MM.1S (cell line): Measurements from ENCODE around the gene HAPLN2.

Experiments
- EZH2 ChIP-seq: fragments of 300-600 bp; sonication (generic); optimal IDR thresholded peaks from 2 replicates; pipeline ENCODE3; 2017; ENCODE audit warnings: low read depth, mild to moderate bottlenecking, antibody characterized with exemption, low read length, mixed read lengths
- TF ChIP-seq, protein P1 (sequence below): fragments of 300-600 bp; sonication (generic); IDR thresholded peaks from 2 replicates; pipeline ENCODE4 v1.5.1; 2016; ENCODE audit warnings: antibody characterized with exemption, low read length, mixed read lengths

- TF ChIP-seq, protein P1, sequence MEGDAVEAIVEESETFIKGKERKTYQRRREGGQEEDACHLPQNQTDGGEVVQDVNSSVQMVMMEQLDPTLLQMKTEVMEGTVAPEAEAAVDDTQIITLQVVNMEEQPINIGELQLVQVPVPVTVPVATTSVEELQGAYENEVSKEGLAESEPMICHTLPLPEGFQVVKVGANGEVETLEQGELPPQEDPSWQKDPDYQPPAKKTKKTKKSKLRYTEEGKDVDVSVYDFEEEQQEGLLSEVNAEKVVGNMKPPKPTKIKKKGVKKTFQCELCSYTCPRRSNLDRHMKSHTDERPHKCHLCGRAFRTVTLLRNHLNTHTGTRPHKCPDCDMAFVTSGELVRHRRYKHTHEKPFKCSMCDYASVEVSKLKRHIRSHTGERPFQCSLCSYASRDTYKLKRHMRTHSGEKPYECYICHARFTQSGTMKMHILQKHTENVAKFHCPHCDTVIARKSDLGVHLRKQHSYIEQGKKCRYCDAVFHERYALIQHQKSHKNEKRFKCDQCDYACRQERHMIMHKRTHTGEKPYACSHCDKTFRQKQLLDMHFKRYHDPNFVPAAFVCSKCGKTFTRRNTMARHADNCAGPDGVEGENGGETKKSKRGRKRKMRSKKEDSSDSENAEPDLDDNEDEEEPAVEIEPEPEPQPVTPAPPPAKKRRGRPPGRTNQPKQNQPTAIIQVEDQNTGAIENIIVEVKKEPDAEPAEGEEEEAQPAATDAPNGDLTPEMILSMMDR, result no peak
- TF ChIP-seq EZH2, result no peak
These were observed 47.9 kb upstream of the HAPLN2 start for GRCh38 chr1:156571261-156571852.
